Measurements from ENCODE around the gene ARL6IP6.
"Not testable (repeated sequence)": the region's sequence is repeated elsewhere in the genome, so short reads cannot be mapped to it uniquely, and the experiment has no call there.

Gene ARL6IP6

DNA sequence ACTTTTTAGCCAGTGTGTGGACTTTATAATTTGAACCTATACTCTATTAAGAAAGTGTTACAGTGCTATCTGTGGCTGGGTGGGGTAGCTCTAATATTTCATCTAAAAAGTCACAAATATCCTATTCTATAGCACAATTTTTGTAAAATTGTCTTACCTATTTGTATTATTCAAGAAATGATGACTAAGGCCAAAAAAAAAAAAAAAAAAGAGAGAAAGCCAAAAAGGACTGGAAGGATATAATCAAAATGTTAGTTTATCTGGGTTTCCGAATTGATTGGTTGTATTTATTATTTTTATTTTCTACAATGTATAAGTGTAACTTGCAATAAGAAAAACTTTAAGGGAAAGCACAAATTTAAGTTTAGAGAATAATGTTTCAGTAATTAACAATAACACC is 5.5 kb downstream of the ARL6IP6 start:
- no peak for DNase-seq

- DNase-seq = no peak
Observed at GRCh38 chr2:152729844-152730243, 11.4 kb downstream of the ARL6IP6 start.

DNA sequence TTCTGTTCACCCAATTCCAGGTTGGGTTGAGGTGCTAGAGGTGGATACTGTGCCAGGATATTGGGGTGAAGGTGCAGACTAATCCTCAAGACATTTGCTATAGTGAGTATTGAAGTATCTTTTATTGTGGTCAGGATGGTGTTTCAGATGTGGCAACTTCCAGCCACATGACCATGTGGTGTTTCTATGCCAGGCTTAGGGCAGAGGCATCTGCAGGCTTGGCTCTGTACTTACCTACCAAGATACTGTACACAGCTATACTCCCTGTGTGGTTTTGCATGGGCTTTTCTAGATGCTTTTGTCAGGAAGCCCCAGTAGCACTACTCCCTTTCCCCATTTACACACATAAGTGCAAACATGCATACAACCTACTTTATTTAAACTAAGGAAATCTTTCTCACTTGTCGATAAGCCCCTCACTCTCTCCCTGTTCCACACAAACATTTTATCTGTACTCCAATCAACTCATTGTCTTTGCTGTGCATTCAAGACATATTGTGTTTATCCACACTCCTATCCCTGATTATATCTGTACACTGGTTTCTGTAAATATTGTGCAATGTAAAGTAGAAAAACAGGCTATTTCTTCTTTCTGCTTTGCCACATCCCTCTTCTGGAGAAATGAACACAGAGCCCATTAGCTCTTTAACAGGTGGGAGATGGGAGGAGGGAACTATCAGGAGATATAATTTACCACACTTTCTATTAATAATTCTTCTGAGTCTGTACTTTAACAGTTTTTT is 12.3 kb downstream of the ARL6IP6 start:
- no peak for DNase-seq

GRCh38 chr2:152737509-152737908 is 19.1 kb downstream of the ARL6IP6 start:
- not testable (repeated sequence) for DNase-seq

DNA sequence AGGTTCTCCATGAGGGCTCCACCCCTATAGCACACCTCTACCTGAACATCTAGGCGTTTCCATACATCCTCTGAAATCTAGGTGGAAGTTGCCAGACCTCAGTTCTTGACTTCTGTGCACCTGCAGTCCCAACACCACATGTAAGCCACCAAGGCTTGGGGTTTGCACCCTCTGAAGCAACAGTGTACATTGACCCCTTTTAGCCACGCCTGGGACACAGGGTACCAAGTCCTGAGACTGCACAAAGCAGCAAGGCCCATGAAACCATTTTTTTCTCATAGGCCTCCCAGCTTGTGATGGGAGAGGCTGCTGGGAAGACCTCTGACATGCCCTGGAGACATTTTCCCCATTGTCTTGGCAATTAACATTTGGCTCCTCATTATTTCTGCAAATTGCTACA is 20.0 kb downstream of the ARL6IP6 start:
- no peak for DNase-seq

DNA sequence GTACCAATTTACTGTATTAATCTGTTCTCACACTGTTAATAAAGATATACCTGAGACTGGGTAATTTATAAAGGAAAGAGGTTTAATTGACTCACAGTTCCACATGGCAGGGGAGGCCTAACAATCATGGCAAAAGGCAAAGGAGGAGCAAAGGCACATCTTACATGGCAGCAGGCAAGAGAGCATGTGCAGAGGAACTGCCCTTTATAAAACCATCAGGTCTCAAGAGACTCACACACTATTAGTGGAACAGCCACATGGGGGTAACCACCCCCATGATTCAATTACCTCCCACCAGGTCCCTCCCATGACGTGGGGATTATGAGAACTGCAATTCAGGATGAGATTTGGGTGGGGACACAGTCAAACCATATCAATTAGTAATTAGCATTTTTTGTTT is 21.3 kb downstream of the ARL6IP6 start:
- DNase-seq = not testable (repeated sequence)

DNA sequence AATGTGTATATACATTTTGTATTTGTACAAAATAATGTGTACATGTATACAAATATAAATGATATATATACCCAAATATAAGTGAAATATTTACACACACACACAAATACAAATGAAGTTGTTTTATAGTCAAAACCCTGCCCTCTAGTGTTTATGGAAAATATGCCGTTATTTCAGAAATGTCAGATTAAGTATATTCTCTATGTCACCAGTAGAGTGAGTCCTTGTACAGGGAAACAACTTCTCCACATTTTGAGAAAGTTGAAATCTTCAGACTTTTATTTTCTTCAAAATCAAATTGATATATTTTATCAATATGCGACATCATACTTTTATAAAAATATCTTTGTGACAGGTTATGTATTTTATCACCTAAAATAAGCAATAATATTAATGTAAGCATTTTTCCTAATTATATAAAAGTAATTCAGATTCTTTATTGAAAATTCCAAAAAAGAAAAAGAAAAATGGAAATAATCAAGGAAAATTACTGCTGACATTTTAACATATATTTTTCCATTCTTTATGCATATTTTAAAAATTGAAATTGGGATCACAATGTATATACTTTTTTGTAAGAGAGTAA is 22.4 kb downstream of the ARL6IP6 start:
- peak; percentile 1 for DNase-seq

- no peak for DNase-seq
Observed at GRCh38 chr2:152743002-152743401, 24.6 kb downstream of the ARL6IP6 start.

DNA sequence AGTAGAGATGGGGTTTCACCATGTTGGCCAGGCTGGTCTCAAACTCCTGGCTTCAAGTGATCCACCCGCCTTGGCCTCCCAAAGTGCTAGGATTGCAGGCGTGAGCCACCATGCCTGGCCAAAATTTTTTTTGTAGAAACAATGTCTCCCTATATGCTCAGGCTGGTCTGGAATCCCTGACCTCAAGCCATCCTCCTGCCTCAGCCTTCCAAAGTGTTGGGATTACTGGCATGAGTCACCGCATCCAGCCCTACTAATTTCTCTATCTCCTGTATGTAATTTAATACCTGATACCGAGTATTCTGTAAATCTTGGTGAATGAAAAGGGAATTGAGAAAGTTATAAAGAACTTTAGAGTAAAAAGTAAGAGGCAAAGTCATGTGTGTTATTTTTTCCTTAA is 29.3 kb downstream of the ARL6IP6 start:
- DNase-seq = not testable (repeated sequence)

GRCh38 chr2:152755029-152755428 is 36.6 kb downstream of the ARL6IP6 start:
- DNase-seq = no peak

- DNase-seq = no peak
Observed at GRCh38 chr2:152759290-152760072, 41.1 kb downstream of the ARL6IP6 start.

- DNase-seq = no peak
Observed at GRCh38 chr2:152761214-152761613, 42.8 kb downstream of the ARL6IP6 start.

DNA sequence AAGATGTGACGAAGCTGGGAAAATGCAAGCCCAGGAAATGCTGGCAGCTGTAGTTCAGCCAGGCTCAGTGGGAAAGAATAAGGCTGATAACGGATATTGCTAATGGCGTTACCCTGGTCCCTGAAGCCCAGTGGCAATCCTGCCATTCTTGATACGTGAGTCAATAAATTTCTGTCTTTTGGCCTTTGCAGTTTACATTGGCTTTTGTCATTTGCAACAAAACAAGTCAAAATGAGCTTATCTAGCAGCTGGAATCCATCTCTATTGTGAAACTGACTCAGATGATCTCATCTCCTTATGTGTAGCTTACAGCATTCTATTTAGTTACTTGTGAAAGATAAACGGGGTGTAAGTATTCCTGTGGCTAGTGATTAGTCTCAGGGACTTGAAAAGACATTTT is 43.8 kb downstream of the ARL6IP6 start:
- DNase-seq = no peak

GRCh38 chr2:152763208-152763607 is 44.8 kb downstream of the ARL6IP6 start:
- not testable (repeated sequence) for DNase-seq

DNA sequence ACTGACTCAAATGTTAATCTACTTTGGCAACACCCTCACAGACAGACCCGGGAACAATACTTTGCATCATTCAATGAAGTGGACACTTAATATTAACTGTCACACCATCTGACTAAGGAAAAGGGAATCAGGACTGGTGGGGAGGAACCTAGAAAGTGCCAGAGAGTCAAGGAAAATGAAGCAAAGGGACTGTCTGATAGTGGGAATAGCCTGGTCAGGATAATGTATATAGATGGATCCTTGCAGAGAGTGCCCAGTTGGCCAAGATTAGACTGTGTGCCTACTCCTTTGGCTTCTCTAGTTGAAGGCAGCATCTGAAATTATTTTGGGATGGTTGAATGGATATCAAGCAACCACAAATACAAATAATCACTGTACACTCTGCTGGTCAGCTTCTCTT is 45.2 kb downstream of the ARL6IP6 start:
- DNase-seq = no peak

DNA sequence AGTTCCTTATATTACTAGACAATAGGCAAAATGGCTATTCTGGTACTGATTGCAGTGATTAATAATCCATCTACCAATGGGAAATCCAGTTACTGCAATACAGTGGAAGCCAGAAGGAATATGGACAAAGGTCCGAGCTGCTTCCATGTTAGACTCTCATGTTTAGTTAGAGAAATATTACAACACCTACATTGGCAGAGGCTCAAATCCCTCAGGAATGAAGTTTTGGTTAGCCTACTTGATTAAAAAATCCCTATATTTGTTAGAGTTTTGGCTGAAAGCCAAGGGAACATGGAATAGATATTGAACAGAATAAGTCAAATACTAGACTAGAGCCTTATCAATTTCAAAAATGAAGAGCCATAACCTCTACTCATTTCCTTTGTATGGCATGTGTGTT is 48.5 kb downstream of the ARL6IP6 start:
- DNase-seq = no peak

GRCh38 chr2:152781175-152781574 is 62.8 kb downstream of the ARL6IP6 start:
- peak; percentile 10 for DNase-seq

- DNase-seq = no peak
Observed at GRCh38 chr2:152782171-152782570, 63.8 kb downstream of the ARL6IP6 start.

DNA sequence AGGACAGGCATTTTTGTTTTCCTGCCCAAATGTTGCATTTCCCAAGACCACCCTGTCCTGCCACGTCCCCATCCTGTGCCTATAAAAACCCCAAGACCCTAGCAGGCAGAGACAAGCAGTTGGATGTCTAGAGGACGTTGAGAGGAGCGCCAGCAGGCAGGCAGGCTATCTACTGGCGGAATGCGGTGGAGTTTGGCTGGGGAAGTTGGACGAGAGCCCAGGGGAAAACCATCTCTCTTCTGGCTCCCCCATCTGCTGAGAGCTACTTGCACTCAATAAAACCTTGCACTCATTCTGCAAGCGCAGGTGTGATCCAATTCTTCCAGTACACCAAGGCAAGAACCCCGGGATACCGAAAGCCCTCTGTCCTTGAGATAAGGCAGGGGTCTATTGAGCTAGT is 72.5 kb downstream of the ARL6IP6 start:
- no peak for DNase-seq

DNA sequence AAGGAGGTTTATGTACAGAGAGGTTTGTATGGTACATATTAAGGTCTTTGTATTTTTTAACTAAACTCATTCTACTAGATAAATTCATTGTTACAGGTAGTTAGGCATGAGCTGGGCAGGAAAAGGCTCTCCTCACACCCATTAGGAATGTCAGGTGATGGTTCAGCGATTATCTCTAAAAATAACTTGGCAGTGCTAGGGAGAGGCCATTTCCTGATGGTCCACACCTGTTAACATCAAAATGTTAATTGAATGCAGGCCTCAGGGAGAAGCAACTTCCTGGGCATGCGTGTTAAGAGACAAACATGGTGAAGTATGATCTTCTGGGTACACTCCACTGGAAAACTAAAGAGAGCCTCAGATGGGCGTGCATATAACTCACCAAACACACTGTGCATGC is 73.6 kb downstream of the ARL6IP6 start:
- DNase-seq = no peak

DNA sequence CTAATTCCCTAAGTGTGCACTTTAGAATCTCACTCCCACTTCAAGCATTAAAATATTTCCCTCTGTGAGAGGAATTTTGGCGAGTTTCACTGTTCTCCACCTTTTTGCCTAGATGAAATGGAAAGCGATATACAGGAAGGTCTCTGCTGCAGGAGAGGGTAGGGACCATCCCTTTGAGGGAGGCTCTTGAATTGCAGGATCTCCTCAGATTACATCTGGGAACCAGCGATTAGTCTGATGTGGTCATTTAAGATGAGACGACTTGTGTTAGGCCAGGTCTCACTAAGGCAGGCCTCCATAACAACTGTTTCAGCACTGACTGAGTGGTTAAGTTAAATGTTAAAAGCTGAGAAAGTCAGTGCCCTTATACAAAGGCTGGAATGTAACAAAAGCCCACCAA is 74.6 kb downstream of the ARL6IP6 start:
- DNase-seq = no peak

DNA sequence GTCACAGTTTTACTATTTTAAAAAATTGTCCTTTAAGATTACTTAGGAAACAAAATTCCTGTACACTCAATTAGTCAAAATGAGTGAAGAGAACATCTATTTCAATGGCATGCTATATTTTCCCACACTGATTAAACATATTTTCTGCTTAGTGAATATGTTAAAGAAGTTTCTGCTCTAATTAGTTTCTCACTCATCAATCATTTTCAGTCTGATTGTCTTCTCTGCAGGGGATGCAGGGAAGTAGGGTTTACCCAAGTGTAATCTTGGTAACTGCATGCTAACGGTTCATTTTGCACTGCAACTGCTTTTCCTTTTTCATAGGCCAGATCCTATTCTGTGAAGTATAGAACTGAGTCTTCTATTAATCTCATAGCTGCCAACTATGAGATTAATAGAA is 78.5 kb downstream of the ARL6IP6 start:
- no peak for DNase-seq

- DNase-seq = no peak
Observed at GRCh38 chr2:152804687-152805408, 86.4 kb downstream of the ARL6IP6 start.

Data from NCI-H1092 (cell line).